GM18873 (cell line): Measurements from ENCODE around the gene ZNF202.
"Not testable (repeated sequence)": the region's sequence is repeated elsewhere in the genome, so short reads cannot be mapped to it uniquely, and the experiment has no call there.

Experiments
- ATAC-seq: cut with Tn5 transposase; IDR thresholded peaks from one replicate; pipeline ENCODE4 v1.9.1; 2021; ENCODE audit warnings: mild to moderate bottlenecking, moderate library complexity, moderate number of reproducible peaks; ENCODE audit not compliant: unreplicated experiment, low FRiP score

ZNF202 gene

DNA sequence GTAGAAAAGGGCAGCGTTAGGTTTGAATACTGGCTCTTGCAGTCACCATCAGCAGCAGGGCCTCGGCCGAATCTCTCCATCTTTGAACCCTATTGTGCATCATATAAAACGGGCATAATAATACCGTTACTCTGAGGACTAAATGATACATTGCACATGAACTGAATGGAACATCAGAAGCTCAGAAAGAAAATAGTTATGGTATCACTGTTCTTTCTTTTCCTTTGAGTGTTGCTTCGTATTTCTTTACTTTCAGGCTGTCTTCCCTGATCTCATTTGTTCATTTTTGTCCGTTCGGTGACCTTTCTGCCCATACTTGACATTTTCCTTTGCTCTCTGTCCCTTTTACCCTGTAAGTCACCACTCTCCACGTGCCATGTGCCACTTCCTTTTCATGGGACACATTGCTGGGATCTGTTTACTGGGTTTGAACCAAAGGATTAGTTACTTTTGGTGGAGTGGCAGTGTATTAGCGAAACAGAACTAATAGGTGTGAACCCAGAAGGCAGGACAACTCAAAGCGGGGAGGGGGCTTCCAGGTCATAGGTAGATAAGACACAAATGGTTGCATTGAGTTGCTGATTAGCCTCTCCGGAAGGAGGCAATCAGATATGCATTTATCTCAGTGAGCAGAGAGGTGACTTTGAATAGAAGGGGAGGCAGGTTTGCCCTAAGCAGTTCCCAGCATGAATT is 717 bp upstream of the ZNF202 start:
- no peak for ATAC-seq

DNA sequence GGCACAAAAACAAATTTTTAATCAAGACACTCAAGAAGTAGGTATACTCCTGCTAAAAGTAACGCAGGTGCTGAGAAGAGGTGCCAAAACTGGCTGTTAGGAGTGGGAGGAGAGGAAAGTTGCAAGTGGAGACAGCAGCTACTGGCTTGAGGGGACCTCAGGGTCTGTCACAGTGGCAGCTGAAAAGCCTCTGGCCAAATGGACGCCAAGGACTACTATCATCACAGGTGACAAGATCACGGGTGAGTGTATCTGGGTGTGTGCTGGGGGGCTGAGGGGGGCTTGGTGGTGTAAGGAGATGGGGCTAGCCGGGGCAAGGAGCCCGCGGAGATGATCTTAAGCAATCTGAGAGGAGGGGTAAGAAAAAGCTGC is 687 bp downstream of the ZNF202 start:
- no peak for ATAC-seq

DNA sequence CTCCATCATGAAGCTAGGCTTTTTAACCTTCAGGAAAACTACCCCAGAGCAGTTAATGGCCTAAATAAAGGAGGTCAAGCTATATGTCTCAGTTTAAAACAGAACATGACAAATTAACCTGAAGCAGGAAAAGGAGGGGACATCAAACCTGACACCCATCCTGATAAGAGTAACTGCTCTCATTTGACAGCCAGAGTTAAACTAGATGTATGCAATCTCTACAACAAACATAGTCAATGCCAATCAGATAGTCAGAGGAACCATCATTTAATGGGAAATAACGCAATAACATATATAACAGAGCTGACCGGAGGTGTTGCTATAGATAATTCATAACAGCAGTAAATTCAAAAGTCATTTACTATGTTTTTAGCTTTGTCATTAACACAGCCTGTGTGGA is 3.1 kb downstream of the ZNF202 start:
- no peak for ATAC-seq

DNA sequence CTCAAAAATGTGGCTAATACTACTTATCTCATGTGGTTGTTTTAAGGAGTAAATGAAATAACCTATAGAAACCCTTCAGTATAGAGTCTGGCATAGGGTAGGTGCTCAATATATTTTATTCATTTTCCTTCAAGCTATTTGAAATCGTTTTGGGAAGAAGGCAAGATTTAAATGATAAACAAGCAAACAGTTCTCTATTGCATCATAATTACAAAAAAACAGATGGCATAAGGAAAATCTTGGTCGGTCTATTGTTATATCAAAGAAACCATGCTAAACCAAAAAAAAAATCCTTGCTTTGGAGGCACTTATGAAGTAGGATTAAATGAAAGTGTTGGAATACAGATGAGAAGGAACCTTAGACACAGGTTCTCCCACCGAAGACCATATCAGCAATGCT is 4.7 kb downstream of the ZNF202 start:
- no peak for ATAC-seq

DNA sequence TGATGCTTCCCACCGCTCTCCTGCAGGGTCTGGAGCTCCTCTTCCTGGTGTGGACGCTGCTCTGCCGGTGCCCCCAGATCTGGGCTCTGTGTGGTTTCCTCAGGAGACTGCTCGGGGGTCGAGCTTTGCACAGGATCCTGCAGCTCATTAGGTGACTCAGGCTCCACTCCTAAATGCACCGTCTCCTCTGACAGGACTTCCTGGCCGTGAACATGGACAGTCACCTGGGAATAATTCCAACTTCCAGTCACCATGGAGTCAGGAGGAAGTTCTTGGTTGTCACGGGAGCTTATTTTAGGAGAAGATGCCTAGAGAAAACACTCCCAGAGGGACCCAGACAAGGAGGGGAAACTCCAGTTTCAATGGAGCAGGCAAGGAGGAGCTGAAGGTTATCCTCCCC is 11.9 kb downstream of the ZNF202 start:
- ATAC-seq: no peak

DNA sequence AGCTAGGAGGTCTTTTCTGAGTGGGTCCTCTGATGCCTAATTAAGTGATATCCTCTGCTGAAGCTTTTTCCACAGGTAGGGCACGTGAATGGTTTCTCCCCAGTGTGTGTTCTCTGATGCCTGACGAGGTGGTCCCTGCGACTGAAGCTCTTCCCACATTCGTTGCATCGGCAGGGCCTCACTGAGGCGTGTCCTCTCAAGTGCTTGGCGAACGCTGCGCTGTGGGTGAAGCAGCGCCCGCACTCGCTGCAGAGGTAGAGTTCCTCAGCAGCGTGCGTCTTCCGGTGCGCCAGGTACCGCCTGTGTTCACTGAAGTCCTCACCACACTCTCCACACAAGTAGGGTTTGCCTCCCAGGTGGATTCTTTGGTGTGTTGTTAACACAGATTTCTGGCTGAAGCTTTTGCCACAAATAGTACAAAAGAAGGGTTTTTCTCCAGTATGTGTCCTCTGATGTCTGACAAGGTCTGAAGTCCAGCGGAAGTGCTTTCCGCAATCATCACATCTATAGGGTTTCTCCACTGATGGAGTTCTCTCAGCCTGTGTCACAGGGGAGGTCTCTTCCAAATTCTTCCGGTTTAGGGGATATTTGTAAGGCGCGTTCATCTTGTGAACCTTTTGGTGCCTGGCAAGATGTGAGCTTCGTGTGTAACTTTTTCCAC is 15.3 kb downstream of the ZNF202 start:
- ATAC-seq: no peak

DNA sequence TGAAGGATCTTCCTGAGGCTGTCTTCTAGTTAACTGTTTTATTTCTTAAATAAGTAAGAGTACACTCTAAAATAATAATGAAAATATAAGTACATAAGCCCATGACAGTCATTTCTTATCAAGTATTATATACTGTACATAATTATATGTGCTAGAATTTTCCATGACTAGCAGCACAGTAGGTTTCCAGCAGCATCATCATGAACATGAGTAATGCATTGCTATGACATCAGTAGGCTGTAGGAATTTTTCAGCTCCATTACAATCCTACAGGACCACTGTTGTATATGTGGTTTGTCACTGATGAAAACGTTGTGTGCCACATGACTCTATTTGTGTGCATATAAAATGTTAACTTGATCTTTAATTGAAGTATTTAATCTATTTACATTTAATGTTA is 22.0 kb downstream of the ZNF202 start:
- ATAC-seq: no peak

DNA sequence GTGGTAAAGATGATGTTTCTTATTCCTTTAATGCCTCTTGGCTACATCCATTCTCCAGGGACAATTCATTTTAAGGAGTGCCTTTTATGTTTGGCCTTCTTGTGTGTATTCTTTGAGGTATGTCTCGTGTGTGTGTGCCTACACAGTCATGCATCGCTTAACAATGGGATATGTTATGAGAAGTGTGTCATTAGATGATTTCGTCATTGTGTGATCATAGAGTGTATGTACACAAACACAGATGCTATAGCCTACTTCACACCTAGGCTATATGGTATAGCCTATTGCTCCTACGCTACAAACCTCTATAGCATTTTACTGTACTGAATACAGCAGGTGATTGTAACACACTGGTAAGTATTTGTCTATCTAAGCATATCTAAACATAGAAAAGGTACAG is 23.0 kb downstream of the ZNF202 start:
- ATAC-seq: no peak

DNA sequence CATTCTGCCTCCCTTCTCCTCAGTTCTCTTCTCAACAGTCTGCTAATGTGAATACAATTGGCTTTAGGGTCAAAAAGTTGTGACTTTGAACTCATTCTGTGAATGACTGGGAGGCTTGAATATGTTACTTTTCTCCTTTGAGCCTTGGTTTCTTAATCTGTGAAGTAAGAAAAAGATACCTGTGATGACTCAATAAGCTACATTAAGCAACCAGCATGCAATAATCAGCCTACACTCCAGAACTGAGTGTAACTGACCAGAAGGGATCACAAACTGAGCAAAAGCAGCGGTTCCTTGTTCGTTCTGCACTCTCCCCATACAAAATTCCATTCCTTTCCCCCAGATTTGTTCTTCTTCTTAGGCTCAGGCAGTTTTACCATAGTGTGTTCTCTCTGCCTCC is 23.4 kb downstream of the ZNF202 start:
- ATAC-seq: no peak

DNA sequence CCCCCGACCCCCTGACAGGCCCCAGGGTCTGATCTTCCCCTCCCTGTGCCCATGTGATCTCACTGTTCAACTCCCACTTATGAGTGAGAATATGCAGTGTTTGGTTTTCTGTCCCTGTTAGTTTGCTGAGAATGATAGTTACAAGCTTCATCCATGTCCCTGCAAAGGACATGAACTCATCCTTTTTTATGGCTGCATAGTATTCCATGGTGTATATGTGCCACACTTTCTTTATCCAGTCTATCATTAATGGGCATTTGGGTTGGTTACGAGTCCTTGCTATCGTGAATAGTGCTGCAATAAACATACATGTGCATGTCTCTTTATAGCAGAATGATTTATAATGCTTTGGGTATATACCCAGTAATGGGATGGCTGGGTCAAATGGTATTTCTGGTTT is 28.8 kb downstream of the ZNF202 start:
- not testable (repeated sequence) for ATAC-seq

DNA sequence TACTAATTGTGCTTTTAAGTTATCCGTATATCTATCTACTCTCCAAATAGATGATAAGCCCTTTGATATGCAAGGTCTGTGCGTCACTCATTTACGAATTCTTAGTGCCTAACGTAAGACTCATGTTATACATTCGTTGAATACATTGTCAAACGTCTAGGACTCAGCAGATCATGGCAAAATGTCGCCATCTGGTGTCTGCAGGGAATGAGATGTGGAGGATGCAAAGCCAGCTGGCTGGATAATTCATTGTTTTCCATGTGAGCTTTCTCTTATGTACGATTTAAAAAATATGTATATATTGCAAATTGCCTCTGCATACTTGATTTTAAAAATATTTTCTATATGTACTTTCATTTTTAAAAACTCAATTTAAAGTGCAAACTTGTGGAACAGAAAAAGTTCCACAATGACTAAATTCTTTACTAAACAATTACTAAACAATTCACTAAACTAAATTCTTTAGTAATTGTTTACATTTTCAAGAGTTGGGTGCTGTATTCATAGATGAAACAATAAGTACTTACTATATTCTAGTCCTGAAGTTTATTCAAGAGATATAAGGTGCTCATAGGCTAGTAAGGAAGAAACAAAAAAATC is 33.8 kb downstream of the ZNF202 start:
- no peak for ATAC-seq

DNA sequence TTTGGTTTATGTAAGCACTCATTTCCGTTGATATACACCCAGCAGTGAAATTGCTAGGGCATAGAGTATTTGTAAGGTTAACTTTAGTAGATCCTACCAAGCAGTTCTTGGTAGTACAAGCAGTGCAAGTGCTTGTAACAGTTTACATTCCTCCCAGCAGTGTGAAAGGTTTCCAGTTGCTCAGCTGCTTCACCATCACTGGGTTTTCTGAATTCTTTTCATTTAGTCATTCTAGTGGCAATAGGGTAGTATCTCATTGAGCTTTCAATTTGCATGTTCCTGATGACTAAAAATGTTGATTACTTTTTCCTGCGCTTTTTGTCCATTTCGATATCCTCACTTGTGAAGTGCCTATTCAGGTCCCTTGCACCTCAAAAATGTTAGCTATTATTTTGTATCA is 34.3 kb downstream of the ZNF202 start:
- ATAC-seq: no peak

DNA sequence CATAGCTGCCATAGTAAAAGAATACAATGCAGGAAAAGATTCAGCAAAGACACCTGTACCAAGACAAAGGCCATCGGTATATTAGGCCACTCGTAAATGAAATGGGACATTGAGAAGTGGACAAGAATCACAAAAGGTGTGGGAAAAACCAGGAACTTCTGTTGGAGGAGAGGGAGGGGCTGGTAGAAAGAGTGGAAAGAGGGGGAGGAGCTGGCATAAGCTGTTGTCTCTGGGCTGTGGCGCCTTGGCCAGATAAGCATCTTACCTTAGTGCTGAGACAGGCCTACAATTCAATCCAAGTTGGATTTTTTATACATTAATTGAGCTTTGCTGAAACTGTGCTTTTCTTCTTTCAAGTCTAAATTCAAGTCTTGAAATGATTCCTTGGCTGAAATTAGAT is 37.1 kb downstream of the ZNF202 start:
- no peak for ATAC-seq

DNA sequence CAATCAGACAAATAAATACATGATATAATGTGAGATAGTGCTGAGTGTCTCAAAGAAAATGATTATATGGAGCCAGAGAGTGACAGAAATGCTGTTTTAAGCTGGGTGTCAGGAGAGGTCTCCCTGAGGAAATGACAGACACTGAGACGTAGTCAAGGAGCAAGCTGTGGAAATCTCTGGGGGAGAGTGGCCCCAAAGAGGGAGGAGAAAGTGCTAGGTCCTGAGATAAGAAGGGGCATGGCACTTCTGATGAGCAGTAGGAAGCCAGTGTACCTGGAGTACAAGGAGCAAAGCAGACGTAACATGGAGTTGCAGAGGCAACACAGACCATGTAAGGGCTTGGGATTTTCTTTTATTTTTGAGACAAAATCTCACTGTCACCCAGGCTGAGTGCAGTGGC is 38.8 kb downstream of the ZNF202 start:
- no peak for ATAC-seq

DNA sequence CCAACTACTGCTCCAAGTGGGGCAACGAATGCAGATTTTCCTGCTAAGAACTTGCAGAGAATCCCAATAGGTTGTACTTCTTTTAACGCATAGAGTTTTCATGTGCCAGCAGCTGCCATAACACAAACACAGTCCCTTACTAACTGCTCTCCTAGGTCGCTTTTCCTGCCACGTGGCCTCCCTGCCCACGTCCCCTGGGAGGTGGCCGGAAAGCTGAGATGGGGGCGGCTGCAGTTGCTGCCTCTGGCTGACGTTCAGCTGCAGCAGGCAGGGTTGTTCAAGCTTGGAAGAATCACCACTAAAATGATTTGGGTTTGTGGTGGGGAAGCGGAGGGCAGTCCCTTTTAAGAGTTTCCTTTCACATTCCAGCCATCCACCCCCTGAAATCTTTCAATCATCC is 39.3 kb downstream of the ZNF202 start:
- ATAC-seq: no peak

DNA sequence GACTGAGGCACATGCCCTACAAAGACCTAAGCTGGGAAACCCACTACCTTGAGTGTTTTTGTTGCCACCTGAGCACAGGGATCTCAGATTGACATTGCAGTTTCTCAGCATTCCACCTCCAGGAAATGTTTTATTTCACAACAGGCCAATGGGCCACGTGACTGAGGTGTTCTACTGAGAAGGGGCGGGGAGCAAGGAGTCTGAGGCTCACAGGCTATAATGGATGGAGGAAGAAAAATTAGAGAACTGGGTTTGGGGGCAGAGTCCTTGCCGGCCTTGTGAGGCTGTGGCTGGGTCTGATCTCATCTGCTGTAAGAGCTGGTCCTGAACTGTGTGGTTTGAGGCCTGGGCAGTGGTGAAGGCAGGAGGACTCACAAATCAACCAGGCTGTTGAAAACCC is 40.7 kb downstream of the ZNF202 start:
- ATAC-seq: no peak

DNA sequence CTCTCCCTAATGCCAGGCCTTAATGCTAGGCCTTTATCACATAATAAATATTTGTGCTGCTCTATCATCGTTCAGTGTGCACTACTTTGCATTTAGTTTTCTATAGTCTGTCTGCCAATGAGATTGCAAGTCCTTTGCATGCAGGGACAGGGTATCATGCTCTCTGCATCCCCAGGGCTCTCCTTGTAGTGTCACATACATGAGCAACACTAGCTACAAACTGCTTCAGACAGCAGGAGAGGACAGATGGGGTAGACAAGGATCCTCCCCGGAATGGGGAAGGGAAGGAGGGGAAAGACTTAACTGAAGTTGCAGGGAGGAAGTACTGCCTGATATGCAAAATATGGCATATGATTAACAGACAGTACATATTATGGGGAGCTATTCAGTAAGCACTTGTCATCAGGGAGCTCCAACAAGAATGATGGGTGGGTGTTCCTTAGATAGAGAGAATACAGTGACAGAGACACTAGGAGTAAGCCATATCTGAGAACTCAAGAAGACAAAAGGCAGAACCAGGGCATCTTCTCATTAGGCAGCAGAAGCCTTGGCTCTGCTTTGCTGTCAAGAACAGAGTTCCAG is 42.8 kb downstream of the ZNF202 start:
- ATAC-seq: no peak

DNA sequence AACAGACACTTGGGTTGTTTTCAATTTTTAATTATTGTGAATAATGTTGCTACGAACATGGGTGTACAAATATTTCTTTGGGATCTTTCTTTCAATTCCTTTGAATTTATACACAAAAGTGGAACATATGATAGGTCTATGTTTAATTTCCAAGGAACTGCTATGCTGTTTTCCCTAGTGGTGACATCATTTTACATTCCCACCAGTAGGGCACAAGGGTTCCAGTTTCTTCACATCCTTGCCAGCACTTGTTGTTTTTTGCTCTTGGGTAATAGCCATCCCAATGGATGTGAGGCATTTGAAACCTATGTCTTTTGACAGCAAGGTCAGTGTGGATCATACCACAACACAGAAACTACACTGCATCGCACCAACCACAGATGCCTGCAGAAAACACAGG is 45.3 kb downstream of the ZNF202 start:
- ATAC-seq: no peak

DNA sequence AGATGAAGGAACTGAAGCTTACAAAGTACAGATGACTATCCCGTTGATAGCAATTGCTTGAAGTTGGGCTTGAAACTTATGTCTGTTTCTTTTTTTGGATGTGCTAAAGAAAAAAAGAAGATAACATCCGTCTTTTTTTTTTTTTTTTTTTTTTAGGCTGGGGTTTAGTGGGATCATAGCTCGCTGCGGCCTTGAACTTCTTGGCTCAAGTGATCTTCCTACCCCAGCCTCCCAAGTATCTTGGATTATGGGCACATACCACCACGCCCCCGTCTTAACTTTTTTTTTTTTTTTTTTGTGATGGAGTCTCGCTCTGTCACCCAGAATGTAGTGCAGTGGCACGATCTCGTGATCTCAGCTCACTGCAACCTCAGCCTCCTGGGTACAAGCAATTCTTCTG is 46.2 kb downstream of the ZNF202 start:
- ATAC-seq: no peak

DNA sequence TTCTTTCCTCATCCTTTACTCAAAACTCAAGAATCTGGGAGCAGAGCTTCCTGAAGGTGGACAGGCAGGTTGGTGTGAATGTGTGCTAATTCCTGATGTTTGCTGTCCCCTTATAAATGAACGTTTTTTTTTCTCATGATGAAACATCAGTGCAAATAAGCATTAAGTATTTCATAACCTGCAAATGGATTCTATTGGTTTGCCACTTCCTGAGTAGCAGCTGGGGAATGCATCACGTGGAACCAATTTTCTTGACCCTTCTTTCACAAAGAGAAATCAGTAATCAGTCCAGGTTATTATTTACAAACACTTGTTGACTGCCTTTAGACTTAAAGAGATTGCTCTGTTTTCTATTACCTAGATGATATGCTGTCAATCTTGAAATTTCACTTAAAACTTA is 46.9 kb downstream of the ZNF202 start:
- no peak for ATAC-seq

DNA sequence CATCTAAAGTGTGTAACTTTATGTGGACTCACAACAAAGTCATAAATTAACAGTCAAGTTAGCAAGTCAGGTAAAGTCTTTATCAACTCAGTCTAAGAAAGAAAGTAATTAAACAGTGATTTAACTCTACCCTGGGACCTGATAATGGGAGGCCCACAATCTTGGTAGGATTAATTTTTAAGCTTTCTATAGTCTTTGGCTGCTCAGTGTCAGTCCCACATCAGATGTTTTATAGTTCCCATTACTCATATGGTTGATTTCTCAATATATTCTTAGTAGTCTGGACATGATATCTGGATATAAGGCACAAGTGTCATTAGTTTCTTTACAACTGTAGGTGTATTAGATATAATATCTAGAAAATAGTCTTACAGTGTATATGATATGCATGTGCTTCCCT is 48.5 kb downstream of the ZNF202 start:
- ATAC-seq: no peak

DNA sequence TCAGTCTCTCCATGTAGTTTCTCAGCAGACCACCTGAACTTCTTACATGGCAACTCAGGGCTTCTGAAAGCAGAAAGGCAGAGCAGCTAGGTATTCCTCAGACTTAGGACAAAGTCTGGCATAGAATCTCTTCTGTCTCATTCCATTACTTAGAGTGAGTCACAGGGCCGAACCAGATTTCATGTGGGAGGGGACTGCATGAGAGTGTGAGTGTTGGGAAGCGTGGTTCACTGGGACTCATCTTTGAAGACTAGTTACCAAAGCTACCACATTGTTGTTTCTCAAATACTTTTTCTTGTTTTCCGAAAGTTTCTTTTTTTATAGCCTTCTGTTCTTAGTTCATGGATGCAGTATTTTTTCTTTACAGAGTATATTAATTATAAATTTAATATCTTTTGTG is 51.0 kb downstream of the ZNF202 start:
- ATAC-seq: no peak
